CD4-positive, CD25-positive, alpha-beta regulatory T cell (primary cell): Measurements from ENCODE around the gene NUDT16. TPM values are rescaled to one million over a fixed set of nuclear protein-coding genes. Genes with fewer than 3 reads are reported as not detected.

ENCODE experiments used
- ATAC-seq, 2 donors: fragments of 150-1000 bp; cut with Tn5 transposase; one replicate each; pipeline ENCODE4 v1.10.0; 2021; ENCODE audit warnings: low read depth in 2 of 2, moderate number of reproducible peaks in 2 of 2, moderate library complexity in 1 of 2
- DNase-seq, 3 donors: peaks; one replicate each; pipeline versions ENCODE4 v3.0.0 to v3.0.0-alpha.2; 2012 to 2022; ENCODE audit warnings: mixed read lengths in 1 of 3
- H3K27ac ChIP-seq: one replicate; pipeline ENCODE4 v1.7.0; 2013; ENCODE audit warnings: mild to moderate bottlenecking, low read length; ENCODE audit not compliant: insufficient read depth, poor library complexity, severe bottlenecking
- H3K27me3 ChIP-seq: one replicate; pipeline ENCODE4 v1.7.0; 2013; ENCODE audit warnings: low read length; ENCODE audit not compliant: control insufficient read depth, insufficient read depth
- H3K36me3 ChIP-seq: one replicate; pipeline ENCODE4 v1.7.0; 2013; ENCODE audit warnings: mild to moderate bottlenecking, low read length, moderate library complexity; ENCODE audit not compliant: control insufficient read depth, insufficient read depth
- H3K4me1 ChIP-seq: 2 replicates; pipeline ENCODE4 v1.7.0; 2013; ENCODE audit warnings: mild to moderate bottlenecking, low read length; ENCODE audit not compliant: insufficient read depth, control insufficient read depth, poor library complexity, severe bottlenecking
- H3K4me3 ChIP-seq: one replicate; pipeline ENCODE4 v1.7.0; 2013; ENCODE audit warnings: low read depth, mild to moderate bottlenecking, low read length, moderate library complexity
- H3K9me3 ChIP-seq, 2 experiments: 1 replicate in 1 of 2; 2 replicates in 1 of 2; pipeline ENCODE4 v1.7.0; 2013; ENCODE audit warnings: low read length in 2 of 2, mild to moderate bottlenecking in 1 of 2, moderate library complexity in 1 of 2; ENCODE audit not compliant: control insufficient read depth in 2 of 2
- H3K27ac Mint-ChIP-seq, 3 donors: one replicate each; pipeline ENCODE4 v1.8.0; 2020 to 2022; ENCODE audit warnings: mild to moderate bottlenecking in 3 of 3, mixed read lengths in 3 of 3, moderate library complexity in 2 of 3
- H3K27me3 Mint-ChIP-seq: one replicate; pipeline ENCODE4 v1.8.0; 2022; ENCODE audit warnings: mild to moderate bottlenecking, mixed read lengths
- H3K36me3 Mint-ChIP-seq: one replicate; pipeline ENCODE4 v1.8.0; 2020; ENCODE audit warnings: mixed read lengths
- H3K4me1 Mint-ChIP-seq, 4 donors: one replicate each; pipeline ENCODE4 v1.8.0; 2020 to 2022; ENCODE audit warnings: mixed read lengths in 4 of 4, mild to moderate bottlenecking in 1 of 4
- H3K4me3 Mint-ChIP-seq, 4 donors: one replicate each; pipeline ENCODE4 v1.8.0; 2020 to 2022; ENCODE audit warnings: mild to moderate bottlenecking in 4 of 4, mixed read lengths in 4 of 4, moderate library complexity in 3 of 4
- H3K9me3 Mint-ChIP-seq, 7 donors: one replicate each; pipeline ENCODE4 v1.8.0; 2020 to 2022; ENCODE audit warnings: mixed read lengths in 7 of 7, mild to moderate bottlenecking in 3 of 7, moderate library complexity in 2 of 7
- polyA plus RNA-seq, 4 donors: library from polyadenylated mRNA; unstranded; fragments of 300-500 nt; fragmentation: Illumina TruSeq; gene quantifications; one replicate each; pipeline ENCODE4 v1.2.3, GENCODE V29; 2021
- total RNA-seq: library from RNA; stranded (reverse); gene quantifications from one replicate; pipeline ENCODE4 v1.2.3, GENCODE V29; 2022

NUDT16 gene
- total and polyA plus RNA-seq, 5 donors from 2014 or later: 3.6 to 8.6 (median 5.2) TPM

DNA sequence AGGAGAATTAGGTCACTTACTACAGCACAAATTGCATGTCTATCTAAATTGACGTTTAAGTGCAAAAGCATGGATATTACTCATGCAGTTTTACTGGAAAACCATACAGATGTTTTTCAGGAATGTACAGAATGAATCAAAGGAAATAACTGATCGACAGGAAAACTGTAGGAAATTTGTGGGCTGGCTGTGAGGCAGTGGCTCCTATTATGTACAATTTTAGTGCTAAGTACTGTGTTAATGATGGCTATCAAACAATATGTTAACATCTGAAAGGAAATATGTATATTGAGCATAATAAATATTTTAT lies 6.9 kb downstream of the NUDT16 start:
- no peaks in the 10 kb centered on the region for H3K4me1 ChIP-seq
- no peaks in the 10 kb centered on the region for H3K9me3 Mint-ChIP-seq

DNA sequence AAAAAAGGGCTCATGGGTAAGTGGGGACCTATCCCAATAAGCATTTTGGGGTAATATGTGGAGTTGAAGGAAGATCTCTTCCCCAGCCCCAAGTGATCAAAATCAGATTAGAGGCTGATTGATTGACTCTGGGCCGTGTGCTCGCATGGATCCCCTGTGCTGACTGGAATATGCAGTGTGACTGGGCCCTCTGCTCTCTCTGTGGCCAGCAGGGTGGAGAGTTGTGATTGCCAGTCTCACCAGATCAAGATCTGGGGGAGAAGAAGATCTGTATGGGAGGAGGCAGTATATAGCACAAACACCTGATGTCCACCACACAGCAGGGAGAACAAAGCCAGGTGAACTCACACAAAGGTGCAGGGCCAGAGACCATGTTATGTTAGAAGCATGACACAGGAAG lies 8.8 kb downstream of the NUDT16 start:
- Mint-ChIP-seq H3K36me3 (peaks cover 15% of the 10 kb centered on the region), H3K4me3 (no peak overlapping the region), H3K27me3 (peaks cover 9% of the 10 kb centered on the region), H3K4me1 (peaks cover 0 to 7% (median 3%) of the 10 kb centered on the region in 4 donors), H3K27ac (no peak overlapping the region), H3K9me3 (no peaks in the 10 kb centered on the region)
- Histone ChIP-seq H3K9me3 (no peaks in the 10 kb centered on the region), H3K36me3 (no peaks in the 10 kb centered on the region), H3K27ac (no peak overlapping the region), H3K4me3 (no peak overlapping the region), H3K4me1 (no peaks in the 10 kb centered on the region), H3K27me3 (peaks cover 2% of the 10 kb centered on the region)
- ATAC-seq (no peak), DNase-seq (no peak)

More for the DNA sequence above, 6.9 kb downstream of the NUDT16 start:
- DNase-seq (no peak), ATAC-seq (no peak)
- H3K4me1 Mint-ChIP-seq: peaks cover 0 to 18% (median 13%) of the 10 kb centered on the region in 4 donors
- H3K27me3 Mint-ChIP-seq: peaks cover 5% of the 10 kb centered on the region
- no peaks in the 10 kb centered on the region for H3K9me3 ChIP-seq
- peaks cover 31% of the 10 kb centered on the region for H3K36me3 Mint-ChIP-seq
- H3K4me3 Mint-ChIP-seq: no peak overlapping the region
- H3K27me3 ChIP-seq: no peaks in the 10 kb centered on the region
- H3K27ac ChIP-seq: no peak overlapping the region
- no peak overlapping the region for H3K4me3 ChIP-seq
- H3K27ac Mint-ChIP-seq: no peak overlapping the region
- H3K36me3 ChIP-seq: no peaks in the 10 kb centered on the region

DNA sequence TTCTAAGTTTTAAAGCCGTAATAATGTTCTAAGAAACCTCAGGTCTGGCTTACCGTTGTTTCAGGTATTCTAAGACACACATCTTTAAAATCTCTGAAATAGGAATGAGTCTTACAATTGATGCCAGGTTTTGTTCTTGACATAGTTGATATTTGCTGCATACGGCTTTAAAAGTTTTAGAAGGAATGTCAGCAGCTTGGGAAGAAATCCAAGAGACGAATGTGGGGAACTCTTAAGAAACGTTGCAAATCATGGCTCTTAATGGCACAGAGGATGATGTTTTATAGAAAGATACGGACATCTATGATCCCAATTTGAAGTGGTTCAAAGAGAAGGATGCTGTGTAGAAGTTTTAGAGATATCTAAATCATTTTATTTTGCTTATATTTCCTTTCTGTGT lies 11.5 kb downstream of the NUDT16 start:
- Histone ChIP-seq H3K27ac (no peak overlapping the region), H3K9me3 (no peaks in the 10 kb centered on the region), H3K4me1 (no peaks in the 10 kb centered on the region), H3K36me3 (no peaks in the 10 kb centered on the region), H3K4me3 (no peak overlapping the region), H3K27me3 (peaks cover 2% of the 10 kb centered on the region)
- Mint-ChIP-seq H3K9me3 (no peaks in the 10 kb centered on the region), H3K4me3 (no peak overlapping the region), H3K36me3 (no peaks in the 10 kb centered on the region), H3K27ac (no peak overlapping the region), H3K27me3 (peaks cover 9% of the 10 kb centered on the region), H3K4me1 (no peaks in the 10 kb centered on the region)
- ATAC-seq (no peak), DNase-seq (no peak)

DNA sequence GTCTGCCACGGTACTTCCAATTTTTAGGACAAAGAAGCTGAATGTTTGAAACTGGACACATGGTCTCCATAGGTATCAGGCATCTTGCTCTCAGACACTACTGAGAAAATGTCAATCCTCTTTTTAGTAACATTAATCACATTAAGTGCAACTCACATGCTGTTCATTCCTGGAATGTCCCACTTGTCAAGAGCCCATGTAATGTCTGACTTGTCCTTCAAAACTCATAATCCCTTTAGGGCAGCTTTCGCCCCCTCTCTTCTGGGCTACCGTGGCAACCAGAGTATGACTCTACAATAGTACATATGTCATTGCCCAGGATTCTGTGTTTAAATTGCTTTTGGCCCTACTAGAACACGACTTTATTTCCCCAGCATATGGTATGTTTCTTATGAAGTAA lies 12.3 kb downstream of the NUDT16 start:
- H3K27ac Mint-ChIP-seq: no peak overlapping the region
- H3K27me3 Mint-ChIP-seq: peaks cover 9% of the 10 kb centered on the region
- H3K27me3 ChIP-seq: peaks cover 4% of the 10 kb centered on the region
- H3K4me1 Mint-ChIP-seq: no peaks in the 10 kb centered on the region
- no peaks in the 10 kb centered on the region for H3K9me3 Mint-ChIP-seq
- no peak overlapping the region for H3K27ac ChIP-seq
- ATAC-seq (no peak), DNase-seq (no peak)
- H3K9me3 ChIP-seq: no peaks in the 10 kb centered on the region
- H3K4me3 ChIP-seq: no peak overlapping the region
- H3K4me3 Mint-ChIP-seq: no peak overlapping the region
- H3K4me1 ChIP-seq: no peaks in the 10 kb centered on the region
- H3K36me3 ChIP-seq: no peaks in the 10 kb centered on the region
- no peaks in the 10 kb centered on the region for H3K36me3 Mint-ChIP-seq

DNA sequence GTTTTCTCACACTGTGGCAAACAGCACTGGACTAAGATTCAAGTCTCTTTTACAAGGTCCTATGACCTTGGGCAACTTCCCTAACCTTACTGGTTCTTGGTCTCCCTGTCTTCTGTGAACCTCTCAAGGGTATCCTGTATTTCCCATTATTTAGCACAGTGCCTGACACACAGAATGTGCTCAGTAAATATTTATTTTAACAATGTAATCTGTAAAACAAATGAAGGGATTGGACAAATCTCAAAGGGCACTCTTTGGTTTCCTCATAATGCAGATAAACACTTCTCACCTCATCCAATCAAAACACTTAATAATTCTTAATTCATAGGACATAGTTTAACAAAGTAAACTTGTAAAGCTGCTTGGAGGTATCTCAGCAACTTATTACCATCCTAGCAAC lies 12.8 kb downstream of the NUDT16 start:
- ATAC-seq (no peak), DNase-seq (no peak)
- no peaks in the 10 kb centered on the region for H3K4me1 Mint-ChIP-seq
- H3K27me3 Mint-ChIP-seq: peaks cover 9% of the 10 kb centered on the region
- Histone ChIP-seq H3K27me3 (peaks cover 4% of the 10 kb centered on the region), H3K4me3 (no peak overlapping the region), H3K27ac (no peak overlapping the region), H3K36me3 (no peaks in the 10 kb centered on the region), H3K9me3 (no peaks in the 10 kb centered on the region), H3K4me1 (no peaks in the 10 kb centered on the region)
- H3K9me3 Mint-ChIP-seq: no peaks in the 10 kb centered on the region
- no peak overlapping the region for H3K27ac Mint-ChIP-seq
- no peaks in the 10 kb centered on the region for H3K36me3 Mint-ChIP-seq
- no peak overlapping the region for H3K4me3 Mint-ChIP-seq

DNA sequence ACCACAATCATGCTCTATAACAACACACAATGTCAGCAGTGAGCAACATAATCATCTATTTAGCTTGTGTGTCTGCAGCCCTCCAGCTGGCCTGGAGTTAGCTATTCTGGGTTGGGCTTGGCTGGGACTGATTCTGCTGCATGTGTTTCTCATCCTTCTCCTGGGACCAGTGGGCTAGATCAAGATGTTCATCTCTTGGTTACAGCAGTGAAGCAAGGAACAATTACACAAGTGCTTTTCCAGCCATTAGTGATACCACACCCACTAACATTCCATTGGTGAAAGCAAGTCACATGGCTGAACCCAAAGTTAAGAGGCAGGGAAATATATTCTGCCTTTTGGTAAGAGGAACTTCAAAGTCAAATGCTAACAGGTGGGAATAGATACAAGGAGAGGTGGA lies 14.6 kb downstream of the NUDT16 start:
- DNase-seq (no peak), ATAC-seq (no peak)
- Mint-ChIP-seq H3K4me1 (no peaks in the 10 kb centered on the region), H3K9me3 (peaks cover 0 to 4% (median 0%) of the 10 kb centered on the region in 7 donors), H3K4me3 (no peak overlapping the region), H3K27me3 (peaks cover 4% of the 10 kb centered on the region), H3K36me3 (no peaks in the 10 kb centered on the region), H3K27ac (no peak overlapping the region)
- H3K4me3 ChIP-seq: no peak overlapping the region
- H3K36me3 ChIP-seq: no peaks in the 10 kb centered on the region
- H3K9me3 ChIP-seq: no peaks in the 10 kb centered on the region
- no peak overlapping the region for H3K27ac ChIP-seq
- peaks cover 5% of the 10 kb centered on the region for H3K27me3 ChIP-seq
- no peaks in the 10 kb centered on the region for H3K4me1 ChIP-seq

DNA sequence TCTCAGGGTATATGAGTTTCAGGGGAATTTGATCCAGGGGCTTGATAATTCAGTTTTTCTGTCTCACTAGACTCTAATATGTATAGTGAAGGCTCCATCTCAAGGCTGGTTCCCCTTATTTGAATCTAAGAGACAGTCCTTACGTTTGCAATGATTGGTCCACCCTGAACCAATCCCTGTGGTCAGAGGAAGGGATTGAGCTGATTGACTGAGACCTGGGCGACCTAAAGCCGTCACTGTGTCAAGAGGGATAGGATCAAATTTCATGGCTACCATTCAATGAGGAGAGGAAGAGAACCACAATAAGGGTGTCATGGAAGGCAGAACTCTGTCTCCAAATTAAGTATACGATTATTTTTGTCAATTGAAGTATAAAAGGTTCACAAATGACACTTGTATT lies 16.3 kb downstream of the NUDT16 start:
- no peak overlapping the region for H3K4me3 Mint-ChIP-seq
- H3K4me3 ChIP-seq: no peak overlapping the region
- H3K4me1 ChIP-seq: no peaks in the 10 kb centered on the region
- H3K4me1 Mint-ChIP-seq: no peaks in the 10 kb centered on the region
- H3K9me3 Mint-ChIP-seq: peaks cover 0 to 4% (median 0%) of the 10 kb centered on the region in 7 donors
- H3K36me3 Mint-ChIP-seq: no peaks in the 10 kb centered on the region
- H3K27ac Mint-ChIP-seq: no peak overlapping the region
- no peaks in the 10 kb centered on the region for H3K9me3 ChIP-seq
- peaks cover 10% of the 10 kb centered on the region for H3K27me3 Mint-ChIP-seq
- H3K27me3 ChIP-seq: peaks cover 5% of the 10 kb centered on the region
- no peak overlapping the region for H3K27ac ChIP-seq
- DNase-seq (no peak), ATAC-seq (no peak)
- H3K36me3 ChIP-seq: no peaks in the 10 kb centered on the region

DNA sequence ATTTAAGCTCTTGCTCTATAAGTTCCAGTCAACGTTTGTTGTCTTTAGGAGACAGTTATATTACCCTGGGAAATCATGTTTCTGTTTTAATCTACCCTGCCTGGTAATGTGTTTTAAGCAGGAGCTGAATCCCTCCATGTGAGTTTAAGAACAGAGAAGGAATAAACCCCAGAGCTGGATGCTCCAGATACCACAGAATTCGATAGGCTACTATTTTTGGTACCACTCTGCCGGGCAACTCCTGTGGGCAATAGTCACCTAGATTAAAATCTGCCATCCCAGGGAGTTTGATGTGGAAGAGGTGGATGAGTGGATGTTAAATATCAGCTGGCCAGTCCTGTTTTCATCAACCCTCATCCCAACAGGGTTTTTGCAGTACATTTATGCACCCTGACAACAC lies 20.4 kb downstream of the NUDT16 start:
- no peak overlapping the region for H3K27ac Mint-ChIP-seq
- H3K9me3 Mint-ChIP-seq: peaks cover 0 to 7% (median 0%) of the 10 kb centered on the region in 7 donors
- Histone ChIP-seq H3K27ac (no peak overlapping the region), H3K36me3 (no peaks in the 10 kb centered on the region), H3K9me3 (peaks cover 6 to 7% of the 10 kb centered on the region in 2 experiments), H3K27me3 (peaks cover 3% of the 10 kb centered on the region), H3K4me1 (no peaks in the 10 kb centered on the region), H3K4me3 (no peak overlapping the region)
- no peak overlapping the region for H3K4me3 Mint-ChIP-seq
- H3K27me3 Mint-ChIP-seq: peaks cover 14% of the 10 kb centered on the region
- no peak for ATAC-seq
- no peaks in the 10 kb centered on the region for H3K4me1 Mint-ChIP-seq
- no peak for DNase-seq
- H3K36me3 Mint-ChIP-seq: no peaks in the 10 kb centered on the region
